ENCODE data around the gene HS3ST6. TPM values are rescaled to one million over a fixed set of nuclear protein-coding genes. Genes with fewer than 3 reads are reported as not detected.

The HS3ST6 gene
- total RNA-seq, 1 experiment from 2014 or later = not detected

DNA sequence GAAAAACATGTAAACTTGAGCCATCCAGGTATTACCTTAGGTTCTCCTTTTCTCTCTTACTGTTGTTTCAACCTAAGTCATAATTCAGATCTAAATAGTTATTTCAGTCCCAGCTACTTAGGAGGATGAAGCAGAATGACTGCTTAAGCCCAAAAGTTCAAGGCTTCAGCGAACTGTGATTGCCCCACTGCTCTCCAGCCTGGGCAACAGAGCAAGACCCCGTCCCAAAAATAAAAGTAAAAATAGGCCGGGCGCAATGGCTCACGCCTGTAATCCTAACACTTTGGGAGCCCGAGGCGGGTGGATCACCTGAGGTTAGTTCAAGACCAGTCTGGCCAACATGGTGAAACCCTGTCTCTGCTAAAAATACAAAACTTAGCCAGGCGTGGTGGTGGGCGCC is 55.8 kb downstream of the HS3ST6 start:
- ATAC-seq = no peak

More for the DNA sequence above, 55.8 kb downstream of the HS3ST6 start:
- Histone ChIP-seq H3K9me3 (ENCODE audit: control insufficient read depth in 1 of 2, insufficient read depth in 1 of 2, low read depth in 1 of 2, low read length in 2 of 2) (no peaks in the 10 kb centered on the region), H3K4me2 (ENCODE audit: low read length) (no peak overlapping the region), H3K27ac (ENCODE audit: low read depth, low read length) (no peak overlapping the region), H3K4me1 (ENCODE audit: control insufficient read depth in 1 of 2, insufficient read depth in 2 of 2, low read length in 2 of 2) (peaks cover 11% of the 10 kb centered on the region in 2 experiments; a peak in 3 of 4 replicates), H3K4me3 (replicated peaks in 1 of 2; ENCODE audit: low read depth in 1 of 2, low read length in 2 of 2) (no peak overlapping the region), H4K20me1 (ENCODE audit: insufficient read depth) (no peaks in the 10 kb centered on the region), H2AFZ (ENCODE audit: low read depth, low read length, poor library complexity, severe bottlenecking) (no peak overlapping the region), H3K27me3 (ENCODE audit: insufficient read depth, low read length) (no peaks in the 10 kb centered on the region; the same call in 1 of the 2 replicates), H3K9ac (ENCODE audit: low read length) (no peak overlapping the region), H3K79me2 (ENCODE audit: insufficient read depth, low read length) (no peaks in the 10 kb centered on the region), H3K9me2 (ENCODE audit: insufficient read depth) (no peaks in the 10 kb centered on the region), H3K36me3 (ENCODE audit: control insufficient read depth in 1 of 2, insufficient read depth in 2 of 2, low read length in 2 of 2) (no peaks in the 10 kb centered on the region)
- TF ChIP-seq, protein P1, sequence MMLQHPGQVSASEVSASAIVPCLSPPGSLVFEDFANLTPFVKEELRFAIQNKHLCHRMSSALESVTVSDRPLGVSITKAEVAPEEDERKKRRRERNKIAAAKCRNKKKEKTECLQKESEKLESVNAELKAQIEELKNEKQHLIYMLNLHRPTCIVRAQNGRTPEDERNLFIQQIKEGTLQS (IDR thresholded peaks at IDR 0.05) = no peak
- TF ChIP-seq FOSL1 (IDR thresholded peaks at IDR 0.05; ENCODE audit: low read depth) = no peak
- no peak for TF ChIP-seq JUND (IDR thresholded peaks at IDR 0.05)
- TF ChIP-seq, protein P2, sequence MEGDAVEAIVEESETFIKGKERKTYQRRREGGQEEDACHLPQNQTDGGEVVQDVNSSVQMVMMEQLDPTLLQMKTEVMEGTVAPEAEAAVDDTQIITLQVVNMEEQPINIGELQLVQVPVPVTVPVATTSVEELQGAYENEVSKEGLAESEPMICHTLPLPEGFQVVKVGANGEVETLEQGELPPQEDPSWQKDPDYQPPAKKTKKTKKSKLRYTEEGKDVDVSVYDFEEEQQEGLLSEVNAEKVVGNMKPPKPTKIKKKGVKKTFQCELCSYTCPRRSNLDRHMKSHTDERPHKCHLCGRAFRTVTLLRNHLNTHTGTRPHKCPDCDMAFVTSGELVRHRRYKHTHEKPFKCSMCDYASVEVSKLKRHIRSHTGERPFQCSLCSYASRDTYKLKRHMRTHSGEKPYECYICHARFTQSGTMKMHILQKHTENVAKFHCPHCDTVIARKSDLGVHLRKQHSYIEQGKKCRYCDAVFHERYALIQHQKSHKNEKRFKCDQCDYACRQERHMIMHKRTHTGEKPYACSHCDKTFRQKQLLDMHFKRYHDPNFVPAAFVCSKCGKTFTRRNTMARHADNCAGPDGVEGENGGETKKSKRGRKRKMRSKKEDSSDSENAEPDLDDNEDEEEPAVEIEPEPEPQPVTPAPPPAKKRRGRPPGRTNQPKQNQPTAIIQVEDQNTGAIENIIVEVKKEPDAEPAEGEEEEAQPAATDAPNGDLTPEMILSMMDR (IDR thresholded peaks at IDR 0.05 in 2 of 3, conservative IDR thresholded peaks at IDR 0.05 in 1 of 3; ENCODE audit: borderline replicate concordance in 1 of 3, insufficient read depth in 1 of 3, low read depth in 2 of 3, low read length in 2 of 3) = no peak
- TF ChIP-seq, protein P3, sequence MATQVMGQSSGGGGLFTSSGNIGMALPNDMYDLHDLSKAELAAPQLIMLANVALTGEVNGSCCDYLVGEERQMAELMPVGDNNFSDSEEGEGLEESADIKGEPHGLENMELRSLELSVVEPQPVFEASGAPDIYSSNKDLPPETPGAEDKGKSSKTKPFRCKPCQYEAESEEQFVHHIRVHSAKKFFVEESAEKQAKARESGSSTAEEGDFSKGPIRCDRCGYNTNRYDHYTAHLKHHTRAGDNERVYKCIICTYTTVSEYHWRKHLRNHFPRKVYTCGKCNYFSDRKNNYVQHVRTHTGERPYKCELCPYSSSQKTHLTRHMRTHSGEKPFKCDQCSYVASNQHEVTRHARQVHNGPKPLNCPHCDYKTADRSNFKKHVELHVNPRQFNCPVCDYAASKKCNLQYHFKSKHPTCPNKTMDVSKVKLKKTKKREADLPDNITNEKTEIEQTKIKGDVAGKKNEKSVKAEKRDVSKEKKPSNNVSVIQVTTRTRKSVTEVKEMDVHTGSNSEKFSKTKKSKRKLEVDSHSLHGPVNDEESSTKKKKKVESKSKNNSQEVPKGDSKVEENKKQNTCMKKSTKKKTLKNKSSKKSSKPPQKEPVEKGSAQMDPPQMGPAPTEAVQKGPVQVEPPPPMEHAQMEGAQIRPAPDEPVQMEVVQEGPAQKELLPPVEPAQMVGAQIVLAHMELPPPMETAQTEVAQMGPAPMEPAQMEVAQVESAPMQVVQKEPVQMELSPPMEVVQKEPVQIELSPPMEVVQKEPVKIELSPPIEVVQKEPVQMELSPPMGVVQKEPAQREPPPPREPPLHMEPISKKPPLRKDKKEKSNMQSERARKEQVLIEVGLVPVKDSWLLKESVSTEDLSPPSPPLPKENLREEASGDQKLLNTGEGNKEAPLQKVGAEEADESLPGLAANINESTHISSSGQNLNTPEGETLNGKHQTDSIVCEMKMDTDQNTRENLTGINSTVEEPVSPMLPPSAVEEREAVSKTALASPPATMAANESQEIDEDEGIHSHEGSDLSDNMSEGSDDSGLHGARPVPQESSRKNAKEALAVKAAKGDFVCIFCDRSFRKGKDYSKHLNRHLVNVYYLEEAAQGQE (IDR thresholded peaks at IDR 0.05; ENCODE audit: low read depth) = no peak
- TF ChIP-seq SIN3A (IDR thresholded peaks at IDR 0.05; ENCODE audit: low read depth) = no peak
- no peak for TF ChIP-seq SRF (IDR thresholded peaks at IDR 0.05; ENCODE audit: low read depth)
- TF ChIP-seq CEBPB (IDR thresholded peaks at IDR 0.05; ENCODE audit: low read depth) = no peak
- no peak for TF ChIP-seq ZNF274 (IDR thresholded peaks at IDR 0.05; ENCODE audit: low read depth, low read length)
- TF ChIP-seq CBX3 (IDR thresholded peaks at IDR 0.05; ENCODE audit: low read depth) = no peak
- TF ChIP-seq EGR1 (IDR thresholded peaks at IDR 0.05; ENCODE audit: low read depth) = no peak
- TF ChIP-seq ZFX (IDR thresholded peaks at IDR 0.05) = no peak
- TF ChIP-seq RAD21 (IDR thresholded peaks at IDR 0.05; ENCODE audit: low read depth) = no peak
- no peak for TF ChIP-seq EZH2phosphoT487 (IDR thresholded peaks at IDR 0.05; ENCODE audit: borderline replicate concordance)
- no peak for TF ChIP-seq POLR2AphosphoS5 (IDR thresholded peaks at IDR 0.05; ENCODE audit: low read depth, low read length)
- TF ChIP-seq SP1 (IDR thresholded peaks at IDR 0.05; ENCODE audit: low read depth) = no peak
- TF ChIP-seq, protein P4, sequence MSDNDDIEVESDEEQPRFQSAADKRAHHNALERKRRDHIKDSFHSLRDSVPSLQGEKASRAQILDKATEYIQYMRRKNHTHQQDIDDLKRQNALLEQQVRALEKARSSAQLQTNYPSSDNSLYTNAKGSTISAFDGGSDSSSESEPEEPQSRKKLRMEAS (IDR thresholded peaks at IDR 0.05) = no peak
- TF ChIP-seq YY1 (IDR thresholded peaks at IDR 0.05; ENCODE audit: extremely low read depth, insufficient replicate concordance, low read depth, low read length) = no peak
- TF ChIP-seq, protein P5, sequence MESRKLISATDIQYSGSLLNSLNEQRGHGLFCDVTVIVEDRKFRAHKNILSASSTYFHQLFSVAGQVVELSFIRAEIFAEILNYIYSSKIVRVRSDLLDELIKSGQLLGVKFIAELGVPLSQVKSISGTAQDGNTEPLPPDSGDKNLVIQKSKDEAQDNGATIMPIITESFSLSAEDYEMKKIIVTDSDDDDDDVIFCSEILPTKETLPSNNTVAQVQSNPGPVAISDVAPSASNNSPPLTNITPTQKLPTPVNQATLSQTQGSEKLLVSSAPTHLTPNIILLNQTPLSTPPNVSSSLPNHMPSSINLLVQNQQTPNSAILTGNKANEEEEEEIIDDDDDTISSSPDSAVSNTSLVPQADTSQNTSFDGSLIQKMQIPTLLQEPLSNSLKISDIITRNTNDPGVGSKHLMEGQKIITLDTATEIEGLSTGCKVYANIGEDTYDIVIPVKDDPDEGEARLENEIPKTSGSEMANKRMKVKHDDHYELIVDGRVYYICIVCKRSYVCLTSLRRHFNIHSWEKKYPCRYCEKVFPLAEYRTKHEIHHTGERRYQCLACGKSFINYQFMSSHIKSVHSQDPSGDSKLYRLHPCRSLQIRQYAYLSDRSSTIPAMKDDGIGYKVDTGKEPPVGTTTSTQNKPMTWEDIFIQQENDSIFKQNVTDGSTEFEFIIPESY (IDR thresholded peaks at IDR 0.05; ENCODE audit: extremely low read depth, insufficient replicate concordance, low read length) = no peak
- intact Hi-C loops (cut with micrococcal nuclease) = no loop called here
- BruUV-seq (replicated peaks) = no TSS peak
- POLR2A ChIA-PET = no interaction called here
- CTCF ChIA-PET = interaction anchor here (1.2 kb wide), 1 partner anchor 141 kb away, joined by 3 read pairs; no protein-coding TSS in a partner anchor
- RAD21 ChIA-PET (ENCODE audit: low non-redundant PET in 1 of 2, low total read pairs in 2 of 2, uncharacterized antibody in 2 of 2, unreplicated experiment in 2 of 2) = no interaction called here
- no peak for DNase-seq (ENCODE audit: low read depth, low spot score)
